Measurements from ENCODE around the gene FYN. TPM values are rescaled to one million over a fixed set of nuclear protein-coding genes. Genes with fewer than 3 reads are reported as not detected.
A peak's percentile ranks its signal among the peaks of the same experiment; 100 is the strongest.

FYN gene
- total RNA-seq, 1 experiment from 2014 or later, result 7.2 TPM

GRCh38 chr6:111692327-111693164, 180.7 kb downstream of the FYN start:
- ChIA-PET POLR2A (interaction anchor here (1.3 kb wide), 1 partner anchor 15 kb away, joined by 3 read pairs; no protein-coding TSS in a partner anchor), CTCF (no interaction called here)
- no peak overlapping the region for H3K4me3 ChIP-seq (ENCODE audit: low read depth, low read length)
- no peaks in the 10 kb centered on the region for H3K36me3 ChIP-seq (ENCODE audit: control insufficient read depth, insufficient read depth, low read length)
- H3K9me3 ChIP-seq, result no peaks in the 10 kb centered on the region
- Mint-ChIP-seq H3K9me3 (ENCODE audit: unreplicated experiment) (no peaks in the 10 kb centered on the region), H3K27me3 (ENCODE audit: insufficient read depth, unreplicated experiment) (no peaks in the 10 kb centered on the region), H3K36me3 (ENCODE audit: insufficient read depth, unreplicated experiment) (no peaks in the 10 kb centered on the region), H3K27ac (ENCODE audit: unreplicated experiment) (peak overlapping the region; percentile 51), H3K4me1 (ENCODE audit: low read depth, unreplicated experiment) (peaks cover 16% of the 10 kb centered on the region), H3K4me3 (ENCODE audit: unreplicated experiment) (no peak overlapping the region)
- no TSS peak for BruUV-seq (replicated peaks)
- H3K27me3 ChIP-seq (replicated peaks; ENCODE audit: control insufficient read depth, insufficient read depth, low read length), result no peaks in the 10 kb centered on the region
- DNase-seq, result no peak
- no peak for TF ChIP-seq CTCF (IDR thresholded peaks at IDR 0.05; ENCODE audit: insufficient read depth in 1 of 2, low read depth in 1 of 2, low read length in 1 of 2, severe bottlenecking in 1 of 2, unreplicated experiment in 1 of 2)
- peaks cover 13% of the 10 kb centered on the region for H3K4me1 ChIP-seq
- intact Hi-C loops (cut with micrococcal nuclease; ENCODE audit: unreplicated experiment), result no loop called here

- no peaks in the 10 kb centered on the region for H3K27me3 ChIP-seq (replicated peaks; ENCODE audit: control insufficient read depth, insufficient read depth, low read length)
- no peaks in the 10 kb centered on the region for H3K9me3 Mint-ChIP-seq (ENCODE audit: unreplicated experiment)
- no peak for DNase-seq
- no peak overlapping the region for H3K4me3 Mint-ChIP-seq (ENCODE audit: unreplicated experiment)
- peak overlapping the region; percentile 51 for H3K27ac Mint-ChIP-seq (ENCODE audit: unreplicated experiment)
- ChIA-PET POLR2A (no interaction called here), CTCF (interaction anchor here (0.7 kb wide), 1 partner anchor 136 kb away, joined by 3 read pairs; no protein-coding TSS in a partner anchor)
- no peaks in the 10 kb centered on the region for H3K27me3 Mint-ChIP-seq (ENCODE audit: insufficient read depth, unreplicated experiment)
- intact Hi-C loops (cut with micrococcal nuclease; ENCODE audit: unreplicated experiment), result no loop called here
- H3K36me3 ChIP-seq (ENCODE audit: control insufficient read depth, insufficient read depth, low read length), result no peaks in the 10 kb centered on the region
- BruUV-seq (replicated peaks), result no TSS peak
- no peak overlapping the region for H3K4me3 ChIP-seq (ENCODE audit: low read depth, low read length)
- TF ChIP-seq CTCF (IDR thresholded peaks at IDR 0.05; ENCODE audit: insufficient read depth in 1 of 2, low read depth in 1 of 2, low read length in 1 of 2, severe bottlenecking in 1 of 2, unreplicated experiment in 1 of 2), result no peak
- H3K9me3 ChIP-seq, result no peaks in the 10 kb centered on the region
- no peaks in the 10 kb centered on the region for H3K36me3 Mint-ChIP-seq (ENCODE audit: insufficient read depth, unreplicated experiment)
- H3K4me1 Mint-ChIP-seq (ENCODE audit: low read depth, unreplicated experiment), result peaks cover 16% of the 10 kb centered on the region
- peaks cover 13% of the 10 kb centered on the region for H3K4me1 ChIP-seq
Measured at GRCh38 chr6:111691345-111692225, 181.7 kb downstream of the FYN start.

GRCh38 chr6:111689946-111690345, 183.3 kb downstream of the FYN start:
- ChIA-PET CTCF (interaction anchor here (0.5 kb wide), 1 partner anchor 340 kb away, joined by 3 read pairs; no protein-coding TSS in a partner anchor), POLR2A (no interaction called here)
- H3K27ac Mint-ChIP-seq (ENCODE audit: unreplicated experiment), result no peak overlapping the region
- Histone ChIP-seq H3K36me3 (ENCODE audit: control insufficient read depth, insufficient read depth, low read length) (no peaks in the 10 kb centered on the region), H3K9me3 (no peaks in the 10 kb centered on the region), H3K4me1 (peaks cover 13% of the 10 kb centered on the region), H3K4me3 (ENCODE audit: low read depth, low read length) (no peak overlapping the region), H3K27me3 (replicated peaks; ENCODE audit: control insufficient read depth, insufficient read depth, low read length) (no peaks in the 10 kb centered on the region)
- no peaks in the 10 kb centered on the region for H3K27me3 Mint-ChIP-seq (ENCODE audit: insufficient read depth, unreplicated experiment)
- H3K4me3 Mint-ChIP-seq (ENCODE audit: unreplicated experiment), result no peak overlapping the region
- no peaks in the 10 kb centered on the region for H3K9me3 Mint-ChIP-seq (ENCODE audit: unreplicated experiment)
- no TSS peak for BruUV-seq (replicated peaks)
- DNase-seq, result no peak
- H3K36me3 Mint-ChIP-seq (ENCODE audit: insufficient read depth, unreplicated experiment), result no peaks in the 10 kb centered on the region
- peaks cover 16% of the 10 kb centered on the region for H3K4me1 Mint-ChIP-seq (ENCODE audit: low read depth, unreplicated experiment)
- intact Hi-C loops (cut with micrococcal nuclease; ENCODE audit: unreplicated experiment), result no loop called here
- no peak for TF ChIP-seq CTCF (IDR thresholded peaks at IDR 0.05; ENCODE audit: insufficient read depth in 1 of 2, low read depth in 1 of 2, low read length in 1 of 2, severe bottlenecking in 1 of 2, unreplicated experiment in 1 of 2)
